WTC11 (cell line): ENCODE results near the gene GREB1. TPM values are rescaled to one million over a fixed set of nuclear protein-coding genes. Genes with fewer than 3 reads are reported as not detected.

Source experiments
- ATAC-seq: fragments of 200-7000 bp; cut with Tn5 transposase; 2 replicates; pipeline ENCODE4 v1.10.0; 2021; ENCODE audit warnings: mild to moderate bottlenecking, moderate library complexity
- CTCF ChIA-PET: fragments of 300-600 bp; sonication (Branson Sonifier 250); formaldehyde crosslinking; loops from one replicate; lab custom pipeline; 2021; ENCODE audit warnings: antibody characterized with exemption; lab: Charles Lee
- POLR2A ChIA-PET: fragments of 350-600 bp; sonication (Branson Sonifier 250); formaldehyde crosslinking; loops from one replicate; lab custom pipeline; 2021; ENCODE audit warnings: antibody characterized with exemption; lab: Charles Lee
- DNase-seq: peaks from one replicate; pipeline ENCODE4 v3.0.0; 2021; ENCODE audit warnings: low spot score
- H3K27ac Mint-ChIP-seq: 2 replicates; pipeline ENCODE4 v1.8.0; 2021; ENCODE audit warnings: mixed read lengths
- H3K27me3 Mint-ChIP-seq: 2 replicates; pipeline ENCODE4 v1.8.0; 2021; ENCODE audit warnings: low read depth, mild to moderate bottlenecking, moderate library complexity, mixed read lengths
- H3K36me3 Mint-ChIP-seq: 2 replicates; pipeline ENCODE4 v1.8.0; 2021; ENCODE audit warnings: mixed read lengths
- H3K4me1 Mint-ChIP-seq: 2 replicates; pipeline ENCODE4 v1.8.0; 2022; ENCODE audit warnings: mixed read lengths
- H3K4me3 Mint-ChIP-seq: 2 replicates; pipeline ENCODE4 v1.8.0; 2021; ENCODE audit warnings: mild to moderate bottlenecking, moderate library complexity, mixed read lengths
- H3K9me3 Mint-ChIP-seq: 2 replicates; pipeline ENCODE4 v1.8.0; 2021; ENCODE audit warnings: mixed read lengths
- CBFB ChIP-seq: sonication (generic); formaldehyde crosslinking; IDR thresholded peaks from 2 replicates; pipeline ENCODE4 v1.8.1; 2022; ENCODE audit warnings: mild to moderate bottlenecking, low read depth, missing genetic modification reagents
- CREB1 ChIP-seq: sonication (generic); formaldehyde crosslinking; IDR thresholded peaks from 2 replicates; pipeline ENCODE4 v1.8.0; 2023; ENCODE audit warnings: mild to moderate bottlenecking, missing genetic modification reagents
- FOXP1 ChIP-seq: sonication (generic); formaldehyde crosslinking; IDR thresholded peaks from 2 replicates; pipeline ENCODE4 v1.8.0; 2022; ENCODE audit warnings: missing genetic modification reagents, mild to moderate bottlenecking, moderate library complexity, borderline replicate concordance
- GABPB1 ChIP-seq: sonication (generic); formaldehyde crosslinking; IDR thresholded peaks from 2 replicates; pipeline ENCODE4 v1.8.1; 2023; ENCODE audit warnings: mild to moderate bottlenecking, missing genetic modification reagents
- GRHL2 ChIP-seq: fragments of 250-450 bp; sonication (Bioruptor Pico); IDR thresholded peaks from 2 replicates; pipeline ENCODE4 v1.8.0; 2022; ENCODE audit warnings: mild to moderate bottlenecking, moderate library complexity; ENCODE audit not compliant: insufficient replicate concordance, severe bottlenecking
- HMGA2 ChIP-seq: fragments of 250-450 bp; sonication (Bioruptor Pico); IDR thresholded peaks from 2 replicates; pipeline ENCODE4 v1.4.0; 2021; ENCODE audit warnings: mild to moderate bottlenecking, moderate library complexity
- MXD4 ChIP-seq: fragments of 250-450 bp; sonication (Bioruptor Pico); IDR thresholded peaks from 2 replicates; pipeline ENCODE4 v1.8.0; 2021; ENCODE audit warnings: mild to moderate bottlenecking, moderate library complexity, borderline replicate concordance
- MYBL2 ChIP-seq: sonication (generic); formaldehyde crosslinking; IDR thresholded peaks from 2 replicates; pipeline ENCODE4 v1.8.1; 2023; ENCODE audit warnings: mild to moderate bottlenecking, moderate library complexity, missing genetic modification reagents
- NR2C2 ChIP-seq: sonication (generic); formaldehyde crosslinking; IDR thresholded peaks from 2 replicates; pipeline ENCODE4 v1.8.0; 2022; ENCODE audit warnings: mild to moderate bottlenecking, missing genetic modification reagents
- NR3C1 ChIP-seq: sonication (generic); formaldehyde crosslinking; conservative IDR thresholded peaks from 2 replicates; pipeline ENCODE4 v1.8.1; 2023; ENCODE audit warnings: low read depth, mild to moderate bottlenecking, missing genetic modification reagents
- RORB ChIP-seq: fragments of 250-450 bp; sonication (Bioruptor Pico); IDR thresholded peaks from 2 replicates; pipeline ENCODE4 v1.9.0; 2021; ENCODE audit warnings: mild to moderate bottlenecking
- SOX15 ChIP-seq: fragments of 250-450 bp; sonication (Bioruptor Pico); IDR thresholded peaks from 2 replicates; pipeline ENCODE4 v1.9.0; 2021; ENCODE audit warnings: mild to moderate bottlenecking
- TCF7 ChIP-seq: sonication (generic); formaldehyde crosslinking; IDR thresholded peaks from 2 replicates; pipeline ENCODE4 v1.8.0; 2022; ENCODE audit warnings: mild to moderate bottlenecking, low read depth, missing genetic modification reagents, moderate library complexity
- TP53 ChIP-seq: sonication (generic); formaldehyde crosslinking; IDR thresholded peaks from 2 replicates; pipeline ENCODE4 v1.8.1; 2023; ENCODE audit warnings: mild to moderate bottlenecking, missing genetic modification reagents
- ZNF219 ChIP-seq: sonication (generic); formaldehyde crosslinking; IDR thresholded peaks from 2 replicates; pipeline ENCODE4 v1.8.0; 2023; ENCODE audit warnings: missing genetic modification reagents, mild to moderate bottlenecking, borderline replicate concordance
- ZNF232 ChIP-seq: sonication (generic); formaldehyde crosslinking; IDR thresholded peaks from 2 replicates; pipeline ENCODE4 v1.8.0; 2022; ENCODE audit warnings: mild to moderate bottlenecking, missing genetic modification reagents
- ZNF671 ChIP-seq: fragments of 250-450 bp; sonication (Bioruptor Pico); IDR thresholded peaks from 2 replicates; pipeline ENCODE4 v1.8.0; 2021; ENCODE audit warnings: mild to moderate bottlenecking
- total RNA-seq: library from RNA; stranded (reverse); gene quantifications from 3 replicates; pipeline ENCODE4 v1.2.3, GENCODE V29; 2021
- TF ChIP-seq, protein P1 (sequence below): sonication (generic); formaldehyde crosslinking; IDR thresholded peaks from 2 replicates; pipeline ENCODE4 v1.8.1; 2022; ENCODE audit warnings: mild to moderate bottlenecking, missing genetic modification reagents, moderate library complexity, borderline replicate concordance
- TF ChIP-seq, protein P2 (sequence below): fragments of 250-450 bp; sonication (Bioruptor Pico); IDR thresholded peaks from 2 replicates; pipeline ENCODE4 v1.9.0; 2021; ENCODE audit warnings: mild to moderate bottlenecking
- TF ChIP-seq, protein P3 (sequence below): sonication (generic); formaldehyde crosslinking; IDR thresholded peaks from 2 replicates; pipeline ENCODE4 v1.8.0; 2022; ENCODE audit warnings: mild to moderate bottlenecking, missing genetic modification reagents
- TF ChIP-seq, protein P4 (sequence below): sonication (generic); formaldehyde crosslinking; IDR thresholded peaks from 2 replicates; pipeline ENCODE4 v1.8.1; 2023; ENCODE audit warnings: mild to moderate bottlenecking, missing genetic modification reagents
- TF ChIP-seq, protein P5 (sequence below): sonication (generic); formaldehyde crosslinking; conservative IDR thresholded peaks from 2 replicates; pipeline ENCODE4 v1.8.1; 2023; ENCODE audit warnings: mild to moderate bottlenecking, low read depth, missing genetic modification reagents, moderate library complexity
- TF ChIP-seq, protein P6 (sequence below): fragments of 250-450 bp; sonication (Bioruptor Pico); IDR thresholded peaks from 2 replicates; pipeline ENCODE4 v2.1.2; 2022; ENCODE audit warnings: mild to moderate bottlenecking, moderate library complexity

The GREB1 gene
- total RNA-seq, 1 experiment from 2014 or later, result 35.7 TPM

DNA sequence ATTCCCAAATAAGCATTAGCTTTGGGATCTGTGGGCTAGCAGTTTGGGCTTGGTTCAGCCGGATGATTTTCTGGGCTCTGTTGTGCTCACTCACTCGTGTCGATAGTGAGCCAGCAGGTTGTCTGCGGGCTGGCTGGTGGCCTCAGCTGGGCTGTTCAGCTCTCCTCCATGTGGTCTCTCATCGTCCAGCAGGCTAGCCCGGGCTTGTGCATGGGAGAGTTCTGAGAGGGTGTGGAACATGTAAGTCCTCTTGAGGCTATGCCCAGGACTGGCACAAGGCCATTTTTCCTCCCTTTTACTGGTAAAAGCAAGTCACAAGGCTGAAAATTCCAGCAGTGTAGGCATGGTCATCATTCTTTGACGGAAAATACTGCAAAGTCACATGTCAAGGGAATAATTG, 97.6 kb downstream of the GREB1 start (continued):
- TF ChIP-seq, protein P1, sequence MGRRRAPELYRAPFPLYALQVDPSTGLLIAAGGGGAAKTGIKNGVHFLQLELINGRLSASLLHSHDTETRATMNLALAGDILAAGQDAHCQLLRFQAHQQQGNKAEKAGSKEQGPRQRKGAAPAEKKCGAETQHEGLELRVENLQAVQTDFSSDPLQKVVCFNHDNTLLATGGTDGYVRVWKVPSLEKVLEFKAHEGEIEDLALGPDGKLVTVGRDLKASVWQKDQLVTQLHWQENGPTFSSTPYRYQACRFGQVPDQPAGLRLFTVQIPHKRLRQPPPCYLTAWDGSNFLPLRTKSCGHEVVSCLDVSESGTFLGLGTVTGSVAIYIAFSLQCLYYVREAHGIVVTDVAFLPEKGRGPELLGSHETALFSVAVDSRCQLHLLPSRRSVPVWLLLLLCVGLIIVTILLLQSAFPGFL (CRISPR knock-in tag), result no peak
- TF ChIP-seq MYBL2 (CRISPR knock-in tag), result no peak
- TF ChIP-seq ZNF671 (CRISPR knock-in tag), result no peak
- TF ChIP-seq FOXP1 (CRISPR knock-in tag), result no peak
- TF ChIP-seq, protein P2, sequence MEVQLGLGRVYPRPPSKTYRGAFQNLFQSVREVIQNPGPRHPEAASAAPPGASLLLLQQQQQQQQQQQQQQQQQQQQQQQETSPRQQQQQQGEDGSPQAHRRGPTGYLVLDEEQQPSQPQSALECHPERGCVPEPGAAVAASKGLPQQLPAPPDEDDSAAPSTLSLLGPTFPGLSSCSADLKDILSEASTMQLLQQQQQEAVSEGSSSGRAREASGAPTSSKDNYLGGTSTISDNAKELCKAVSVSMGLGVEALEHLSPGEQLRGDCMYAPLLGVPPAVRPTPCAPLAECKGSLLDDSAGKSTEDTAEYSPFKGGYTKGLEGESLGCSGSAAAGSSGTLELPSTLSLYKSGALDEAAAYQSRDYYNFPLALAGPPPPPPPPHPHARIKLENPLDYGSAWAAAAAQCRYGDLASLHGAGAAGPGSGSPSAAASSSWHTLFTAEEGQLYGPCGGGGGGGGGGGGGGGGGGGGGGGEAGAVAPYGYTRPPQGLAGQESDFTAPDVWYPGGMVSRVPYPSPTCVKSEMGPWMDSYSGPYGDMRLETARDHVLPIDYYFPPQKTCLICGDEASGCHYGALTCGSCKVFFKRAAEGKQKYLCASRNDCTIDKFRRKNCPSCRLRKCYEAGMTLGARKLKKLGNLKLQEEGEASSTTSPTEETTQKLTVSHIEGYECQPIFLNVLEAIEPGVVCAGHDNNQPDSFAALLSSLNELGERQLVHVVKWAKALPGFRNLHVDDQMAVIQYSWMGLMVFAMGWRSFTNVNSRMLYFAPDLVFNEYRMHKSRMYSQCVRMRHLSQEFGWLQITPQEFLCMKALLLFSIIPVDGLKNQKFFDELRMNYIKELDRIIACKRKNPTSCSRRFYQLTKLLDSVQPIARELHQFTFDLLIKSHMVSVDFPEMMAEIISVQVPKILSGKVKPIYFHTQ (CRISPR knock-in tag), result no peak
- TF ChIP-seq GRHL2 (CRISPR knock-in tag), result no peak
- no peak for TF ChIP-seq HMGA2
- TF ChIP-seq CREB1 (CRISPR knock-in tag), result no peak
- TF ChIP-seq, protein P3, sequence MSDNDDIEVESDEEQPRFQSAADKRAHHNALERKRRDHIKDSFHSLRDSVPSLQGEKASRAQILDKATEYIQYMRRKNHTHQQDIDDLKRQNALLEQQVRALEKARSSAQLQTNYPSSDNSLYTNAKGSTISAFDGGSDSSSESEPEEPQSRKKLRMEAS, result no peak

DNA sequence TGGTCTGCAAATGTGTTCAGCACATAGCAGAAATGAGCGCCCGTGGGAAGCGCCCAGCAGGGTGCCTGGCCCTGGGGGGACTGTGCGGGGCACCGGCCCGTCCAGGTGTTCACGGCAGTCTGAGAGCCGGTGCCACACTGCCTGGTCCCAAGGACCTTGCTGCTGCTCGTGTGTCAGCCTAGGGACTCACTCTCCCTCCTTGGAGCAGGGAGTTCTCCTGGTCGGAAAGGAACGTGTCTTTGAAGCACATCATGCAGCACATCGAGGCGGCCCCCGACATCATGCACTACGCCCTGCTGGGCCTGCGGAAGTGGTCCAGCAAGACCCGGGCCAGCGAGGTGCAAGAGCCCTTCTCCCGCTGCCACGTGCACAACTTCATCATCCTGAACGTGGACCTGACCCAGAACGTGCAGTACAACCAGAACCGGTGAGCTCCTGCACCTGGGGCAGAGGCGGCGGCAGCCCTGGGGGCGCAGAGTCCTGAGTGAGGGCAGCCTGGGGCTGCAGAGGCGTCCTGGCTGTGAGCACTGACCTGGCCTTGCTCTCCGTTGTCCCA, 100.2 kb downstream of the GREB1 start:
- no peak for ATAC-seq
- no peak overlapping the region for H3K4me3 Mint-ChIP-seq
- H3K27ac Mint-ChIP-seq, result no peak overlapping the region
- DNase-seq, result no peak
- H3K4me1 Mint-ChIP-seq, result peaks cover 6% of the 10 kb centered on the region; the same call in 1 of the 2 replicates
- POLR2A ChIA-PET, result no interaction called here
- H3K36me3 Mint-ChIP-seq, result peaks cover 56% of the 10 kb centered on the region
- CTCF ChIA-PET, result interaction anchor here (0.6 kb wide), 1 partner anchor 216 kb away, joined by 3 read pairs; no protein-coding TSS in a partner anchor
- no peaks in the 10 kb centered on the region for H3K27me3 Mint-ChIP-seq
- TF ChIP-seq NR2C2 (CRISPR knock-in tag), result no peak
- no peak for TF ChIP-seq NR3C1 (CRISPR knock-in tag)
- no peak for TF ChIP-seq TCF7 (CRISPR knock-in tag)
- TF ChIP-seq RORB (CRISPR knock-in tag), result no peak
- TF ChIP-seq, protein P4, sequence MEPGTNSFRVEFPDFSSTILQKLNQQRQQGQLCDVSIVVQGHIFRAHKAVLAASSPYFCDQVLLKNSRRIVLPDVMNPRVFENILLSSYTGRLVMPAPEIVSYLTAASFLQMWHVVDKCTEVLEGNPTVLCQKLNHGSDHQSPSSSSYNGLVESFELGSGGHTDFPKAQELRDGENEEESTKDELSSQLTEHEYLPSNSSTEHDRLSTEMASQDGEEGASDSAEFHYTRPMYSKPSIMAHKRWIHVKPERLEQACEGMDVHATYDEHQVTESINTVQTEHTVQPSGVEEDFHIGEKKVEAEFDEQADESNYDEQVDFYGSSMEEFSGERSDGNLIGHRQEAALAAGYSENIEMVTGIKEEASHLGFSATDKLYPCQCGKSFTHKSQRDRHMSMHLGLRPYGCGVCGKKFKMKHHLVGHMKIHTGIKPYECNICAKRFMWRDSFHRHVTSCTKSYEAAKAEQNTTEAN (CRISPR knock-in tag), result no peak
- no peak for TF ChIP-seq ZNF232 (CRISPR knock-in tag)
- TF ChIP-seq CBFB, result no peak
- H3K9me3 Mint-ChIP-seq, result no peaks in the 10 kb centered on the region

DNA sequence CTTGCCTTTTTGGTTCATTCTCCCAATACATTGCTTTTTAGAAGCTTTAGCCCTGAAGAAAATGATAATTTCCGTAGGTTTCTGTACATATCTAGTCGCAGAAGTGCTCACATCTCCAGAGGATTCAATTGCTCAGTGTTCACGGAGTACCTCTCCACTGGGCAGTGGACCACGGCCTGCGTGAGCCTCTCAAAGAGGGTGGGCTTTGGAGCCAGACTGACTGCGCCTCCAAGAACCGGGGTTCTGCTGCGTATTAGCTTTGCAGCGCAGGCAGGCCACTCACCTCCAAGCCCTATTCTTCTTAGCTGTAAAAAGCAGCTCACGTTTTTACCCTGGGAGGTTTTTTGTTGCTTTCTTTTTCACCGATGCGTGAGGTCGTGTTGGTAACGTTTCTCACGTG, 100.7 kb downstream of the GREB1 start:
- Mint-ChIP-seq H3K36me3 (peaks cover 57% of the 10 kb centered on the region), H3K4me1 (peaks cover 6% of the 10 kb centered on the region; the same call in 1 of the 2 replicates), H3K27me3 (no peaks in the 10 kb centered on the region), H3K9me3 (no peaks in the 10 kb centered on the region), H3K27ac (no peak overlapping the region), H3K4me3 (no peak overlapping the region)
- DNase-seq, result no peak
- ATAC-seq, result no peak
- ChIA-PET POLR2A (no interaction called here), CTCF (interaction anchor here (0.6 kb wide), 1 partner anchor 217 kb away, joined by 3 read pairs; no protein-coding TSS in a partner anchor)
- TF ChIP-seq ZNF219 (CRISPR knock-in tag), result no peak
- TF ChIP-seq MYBL2 (CRISPR knock-in tag), result no peak
- TF ChIP-seq, protein P1 (CRISPR knock-in tag), result no peak
- TF ChIP-seq, protein P5, sequence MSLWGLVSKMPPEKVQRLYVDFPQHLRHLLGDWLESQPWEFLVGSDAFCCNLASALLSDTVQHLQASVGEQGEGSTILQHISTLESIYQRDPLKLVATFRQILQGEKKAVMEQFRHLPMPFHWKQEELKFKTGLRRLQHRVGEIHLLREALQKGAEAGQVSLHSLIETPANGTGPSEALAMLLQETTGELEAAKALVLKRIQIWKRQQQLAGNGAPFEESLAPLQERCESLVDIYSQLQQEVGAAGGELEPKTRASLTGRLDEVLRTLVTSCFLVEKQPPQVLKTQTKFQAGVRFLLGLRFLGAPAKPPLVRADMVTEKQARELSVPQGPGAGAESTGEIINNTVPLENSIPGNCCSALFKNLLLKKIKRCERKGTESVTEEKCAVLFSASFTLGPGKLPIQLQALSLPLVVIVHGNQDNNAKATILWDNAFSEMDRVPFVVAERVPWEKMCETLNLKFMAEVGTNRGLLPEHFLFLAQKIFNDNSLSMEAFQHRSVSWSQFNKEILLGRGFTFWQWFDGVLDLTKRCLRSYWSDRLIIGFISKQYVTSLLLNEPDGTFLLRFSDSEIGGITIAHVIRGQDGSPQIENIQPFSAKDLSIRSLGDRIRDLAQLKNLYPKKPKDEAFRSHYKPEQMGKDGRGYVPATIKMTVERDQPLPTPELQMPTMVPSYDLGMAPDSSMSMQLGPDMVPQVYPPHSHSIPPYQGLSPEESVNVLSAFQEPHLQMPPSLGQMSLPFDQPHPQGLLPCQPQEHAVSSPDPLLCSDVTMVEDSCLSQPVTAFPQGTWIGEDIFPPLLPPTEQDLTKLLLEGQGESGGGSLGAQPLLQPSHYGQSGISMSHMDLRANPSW (CRISPR knock-in tag), result no peak
- no peak for TF ChIP-seq SOX15 (CRISPR knock-in tag)
- TF ChIP-seq, protein P6, sequence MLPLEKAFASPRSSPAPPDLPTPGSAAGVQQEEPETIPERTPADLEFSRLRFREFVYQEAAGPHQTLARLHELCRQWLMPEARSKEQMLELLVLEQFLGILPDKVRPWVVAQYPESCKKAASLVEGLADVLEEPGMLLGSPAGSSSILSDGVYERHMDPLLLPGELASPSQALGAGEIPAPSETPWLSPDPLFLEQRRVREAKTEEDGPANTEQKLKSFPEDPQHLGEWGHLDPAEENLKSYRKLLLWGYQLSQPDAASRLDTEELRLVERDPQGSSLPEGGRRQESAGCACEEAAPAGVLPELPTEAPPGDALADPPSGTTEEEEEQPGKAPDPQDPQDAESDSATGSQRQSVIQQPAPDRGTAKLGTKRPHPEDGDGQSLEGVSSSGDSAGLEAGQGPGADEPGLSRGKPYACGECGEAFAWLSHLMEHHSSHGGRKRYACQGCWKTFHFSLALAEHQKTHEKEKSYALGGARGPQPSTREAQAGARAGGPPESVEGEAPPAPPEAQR (CRISPR knock-in tag), result no peak
- TF ChIP-seq TP53 (CRISPR knock-in tag), result no peak
- no peak for TF ChIP-seq GABPB1 (CRISPR knock-in tag)
- TF ChIP-seq MXD4 (CRISPR knock-in tag), result no peak
